ENCODE data around the gene STUB1. TPM values are rescaled to one million over a fixed set of nuclear protein-coding genes. Genes with fewer than 3 reads are reported as not detected.

The STUB1 gene
- total RNA-seq, 2 donors from 2014 or later, result 53.6 to 70.4 TPM

DNA sequence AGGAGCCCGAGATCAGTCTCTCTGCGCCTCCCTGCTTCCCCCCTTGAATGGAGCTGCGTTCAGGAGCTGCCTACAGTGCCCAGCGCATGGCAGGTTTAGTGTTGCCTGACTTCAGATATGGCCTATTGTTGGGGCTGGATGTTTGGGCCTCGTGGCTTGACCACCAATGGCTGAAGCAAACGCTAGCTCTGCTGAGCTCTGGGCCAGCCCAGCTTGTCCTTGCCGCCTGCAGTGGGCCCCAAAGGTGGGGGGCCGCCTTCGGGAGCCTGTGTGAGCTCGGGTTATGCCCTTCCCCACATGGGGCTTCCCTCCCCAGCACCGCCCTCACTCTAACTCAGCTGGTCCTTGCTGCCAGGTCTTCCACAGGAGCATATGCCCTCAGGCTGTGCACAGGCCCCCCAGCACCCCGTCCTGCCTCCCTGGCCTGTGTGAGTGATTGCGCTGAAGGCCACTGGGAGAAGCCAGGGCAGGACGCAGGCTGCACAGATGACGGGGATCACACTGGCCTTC is 42.1 kb upstream of the STUB1 start:
- H3K27ac Mint-ChIP-seq, result no peak overlapping the region
- peak overlapping the region in 1 of 2 donors; percentile 68 for H3K4me3 Mint-ChIP-seq
- no peaks in the 10 kb centered on the region for H3K36me3 Mint-ChIP-seq (ENCODE audit: insufficient read depth in 2 of 2)
- ATAC-seq (replicated peaks in 1 of 2) (no peak), DNase-seq (no peak)
- no peaks in the 10 kb centered on the region for H3K27me3 Mint-ChIP-seq (ENCODE audit: low read depth)
- no peaks in the 10 kb centered on the region for H3K9me3 Mint-ChIP-seq
- H3K4me1 Mint-ChIP-seq (ENCODE audit: low read depth), result peaks cover 22% of the 10 kb centered on the region

GRCh38 chr16:638836-639235 is 41.4 kb upstream of the STUB1 start:
- Mint-ChIP-seq H3K36me3 (ENCODE audit: insufficient read depth in 2 of 2) (no peaks in the 10 kb centered on the region), H3K4me3 (no peak overlapping the region), H3K9me3 (no peaks in the 10 kb centered on the region), H3K4me1 (ENCODE audit: low read depth) (peaks cover 29% of the 10 kb centered on the region), H3K27ac (no peak overlapping the region), H3K27me3 (ENCODE audit: low read depth) (no peaks in the 10 kb centered on the region)
- DNase-seq (no peak), ATAC-seq (replicated peaks in 1 of 2) (no peak)

DNA sequence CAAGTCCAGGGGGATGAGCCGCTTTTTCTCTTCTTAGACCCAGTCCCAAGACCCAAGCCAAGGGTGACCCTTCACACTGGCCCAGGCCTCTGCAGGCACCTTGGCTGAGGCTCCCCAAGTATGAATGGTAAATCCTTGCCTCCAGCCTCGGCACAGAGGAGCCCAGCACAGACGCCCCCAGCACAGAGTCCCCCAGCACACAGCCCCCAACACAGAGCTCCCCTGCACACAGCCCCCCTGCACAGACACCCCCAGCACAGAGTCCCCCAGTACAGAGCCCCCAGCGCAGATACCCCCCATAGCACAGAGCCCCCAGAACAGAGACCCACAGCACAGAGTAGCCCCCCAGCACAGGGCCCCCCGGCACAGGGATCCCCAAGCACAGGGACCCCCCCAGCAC is 39.6 kb upstream of the STUB1 start:
- Mint-ChIP-seq H3K27me3 (ENCODE audit: low read depth) (no peaks in the 10 kb centered on the region), H3K36me3 (ENCODE audit: insufficient read depth in 2 of 2) (no peaks in the 10 kb centered on the region), H3K27ac (no peak overlapping the region), H3K4me1 (ENCODE audit: low read depth) (peaks cover 29% of the 10 kb centered on the region), H3K9me3 (no peaks in the 10 kb centered on the region), H3K4me3 (peak overlapping the region; percentile 65 to 70)
- ATAC-seq (replicated peaks in 1 of 2), result no peak
- DNase-seq, result no peak

DNA sequence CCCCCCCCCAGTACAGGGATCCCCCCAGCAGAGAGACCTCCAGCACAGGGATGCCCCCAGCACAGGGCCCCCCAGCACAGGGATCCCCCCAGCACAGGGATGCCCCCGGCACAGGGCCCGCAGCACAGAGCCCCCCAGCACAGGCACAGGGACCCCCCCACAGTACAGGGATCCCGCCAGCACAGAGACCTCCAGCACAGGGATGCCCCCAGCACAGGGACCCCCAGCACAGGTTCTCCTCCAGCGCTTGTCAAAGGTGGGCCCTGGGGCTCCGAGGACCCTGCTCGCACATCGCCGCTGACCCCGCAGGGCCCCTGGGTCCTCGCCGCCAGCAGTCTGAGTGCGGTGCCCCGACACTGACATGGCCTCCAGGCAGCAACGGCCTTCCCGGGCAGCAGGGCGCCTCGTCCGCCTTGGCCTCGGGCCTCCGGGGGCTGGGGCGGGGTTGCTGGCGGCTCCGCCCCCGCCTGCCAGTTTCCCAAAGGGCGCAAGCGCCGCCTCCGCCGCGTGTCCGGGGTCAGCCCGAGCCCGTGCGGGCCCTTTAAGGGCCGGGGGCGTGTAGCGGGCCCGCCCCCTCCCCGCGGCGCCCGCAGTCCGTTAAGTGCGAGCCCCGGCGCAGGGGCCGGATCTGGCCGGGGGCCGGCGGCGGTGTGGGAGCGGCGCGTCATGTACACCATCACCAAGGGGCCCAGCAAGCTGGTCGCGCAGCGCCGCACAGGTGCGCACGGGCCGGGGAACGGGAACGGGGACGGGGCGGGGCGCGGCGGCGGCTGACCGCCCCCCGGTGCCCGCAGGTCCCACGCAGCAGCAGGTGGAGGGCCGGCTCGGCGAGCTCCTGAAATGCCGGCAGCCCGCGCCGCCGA is 38.7 kb upstream of the STUB1 start, which contains the start of gene MCRIP2:
Gene MCRIP2, plus strand, starts transcription at position 503 of the 863 bp plus-strand sequence. Its CDS starts 164 bp downstream, at position 667.
- Mint-ChIP-seq H3K4me3 (peak within 1 kb of the TSS; percentile 79 to 80), H3K36me3 (ENCODE audit: insufficient read depth in 2 of 2) (no peaks in the 10 kb centered on the region), H3K9me3 (no peaks in the 10 kb centered on the region), H3K27me3 (ENCODE audit: low read depth) (no peaks in the 10 kb centered on the region), H3K4me1 (ENCODE audit: low read depth) (peaks cover 26% of the 10 kb centered on the region), H3K27ac (no peak within 1 kb of the TSS)
- peak; percentile 87 for DNase-seq
- peak; percentile 69 to 73 for ATAC-seq (replicated peaks in 1 of 2)

DNA sequence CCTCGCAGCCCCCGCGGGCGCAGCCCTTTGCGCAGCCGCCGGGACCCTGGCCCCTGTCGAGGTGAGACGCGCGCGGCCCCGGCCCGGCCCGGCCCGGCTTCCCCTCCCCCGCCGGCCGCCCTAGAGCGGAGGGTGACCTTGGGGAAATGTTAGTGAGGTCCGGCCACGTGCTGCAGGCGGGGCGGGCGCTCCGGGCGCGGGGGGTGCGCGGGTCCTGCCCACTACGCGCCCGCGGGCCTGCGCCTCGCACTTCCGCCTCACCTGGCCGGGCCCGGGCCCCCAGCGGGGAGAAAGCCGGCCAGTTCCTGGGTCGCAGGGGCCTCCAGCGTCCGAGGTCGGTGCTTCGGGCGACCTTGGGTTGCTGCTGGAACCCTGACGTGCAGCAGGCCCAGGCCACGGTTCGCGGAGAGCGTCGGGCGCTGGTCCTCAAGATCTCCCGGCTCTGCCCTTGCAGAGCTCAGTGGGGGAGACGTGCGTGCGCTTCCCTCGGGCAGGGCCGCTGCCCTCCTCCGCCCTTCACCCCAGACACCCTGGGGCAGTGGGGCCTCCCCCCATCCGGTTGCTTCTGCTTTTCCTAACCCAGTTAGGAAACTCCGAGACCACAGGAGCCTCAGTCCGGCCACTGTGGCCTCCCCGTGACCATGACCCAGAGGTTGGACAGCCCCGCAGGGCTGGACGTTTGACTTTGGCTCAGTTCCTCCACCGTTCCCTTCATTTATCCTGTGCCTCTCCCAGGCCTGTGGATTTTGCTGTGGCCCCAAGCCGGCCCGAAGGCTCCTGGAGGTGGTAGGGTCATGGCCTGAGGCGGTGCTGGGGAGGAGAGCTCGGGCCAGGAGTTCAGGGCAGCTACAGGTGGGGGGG is 37.8 kb upstream of the STUB1 start:
- DNase-seq (peak; percentile 47 to 56), ATAC-seq (replicated peaks in 1 of 2) (peak; percentile 43 to 56)
- Mint-ChIP-seq H3K36me3 (ENCODE audit: insufficient read depth in 2 of 2) (no peaks in the 10 kb centered on the region), H3K9me3 (no peaks in the 10 kb centered on the region), H3K4me3 (peak overlapping the region; percentile 79 to 80), H3K27ac (no peak overlapping the region), H3K4me1 (ENCODE audit: low read depth) (peaks cover 23% of the 10 kb centered on the region), H3K27me3 (ENCODE audit: low read depth) (no peaks in the 10 kb centered on the region)

DNA sequence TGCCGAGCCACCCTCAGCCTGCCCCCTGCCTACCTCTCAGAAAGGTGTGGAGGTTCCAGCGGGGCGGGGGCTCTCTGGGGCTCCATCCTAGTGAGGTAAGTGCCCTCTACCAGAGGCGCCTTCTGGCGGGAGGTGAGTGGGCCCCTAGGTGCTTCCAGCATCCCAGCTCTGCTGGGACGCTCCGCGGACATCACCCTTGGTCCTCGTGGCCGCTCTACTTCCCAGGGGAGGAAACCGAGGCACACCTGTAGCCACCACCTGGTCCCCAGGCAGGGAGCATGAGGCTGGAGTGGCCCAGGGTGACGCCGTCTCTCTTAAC is 37.2 kb upstream of the STUB1 start:
- Mint-ChIP-seq H3K4me3 (peak overlapping the region; percentile 79 to 80), H3K4me1 (ENCODE audit: low read depth) (peaks cover 26% of the 10 kb centered on the region), H3K9me3 (no peaks in the 10 kb centered on the region), H3K27ac (no peak overlapping the region), H3K27me3 (ENCODE audit: low read depth) (no peaks in the 10 kb centered on the region), H3K36me3 (ENCODE audit: insufficient read depth in 2 of 2) (no peaks in the 10 kb centered on the region)
- DNase-seq (no peak), ATAC-seq (replicated peaks in 1 of 2) (no peak)

DNA sequence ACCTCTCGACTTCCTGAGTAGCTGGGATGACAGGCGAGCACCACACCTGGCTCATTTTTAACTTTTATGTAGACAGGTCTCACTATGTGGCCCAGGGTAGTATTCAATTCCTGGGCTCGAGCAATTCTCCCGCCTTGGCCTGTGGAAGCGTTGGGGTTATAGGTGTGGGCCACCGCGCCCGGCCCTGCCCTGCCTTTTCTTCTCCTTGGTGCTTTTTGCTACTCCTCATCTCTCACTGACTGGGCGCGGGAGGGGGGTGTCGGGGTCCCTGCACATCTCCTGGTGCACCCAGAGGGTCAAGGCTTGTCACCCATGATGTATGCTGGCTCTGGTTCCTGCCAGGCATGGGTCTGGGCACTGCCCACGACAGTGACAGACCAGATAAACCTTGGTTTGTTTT is 35.7 kb upstream of the STUB1 start:
- no peak overlapping the region for H3K27ac Mint-ChIP-seq
- DNase-seq (no peak), ATAC-seq (replicated peaks in 1 of 2) (no peak)
- H3K9me3 Mint-ChIP-seq, result no peaks in the 10 kb centered on the region
- peak overlapping the region; percentile 58 to 79 for H3K4me3 Mint-ChIP-seq
- H3K36me3 Mint-ChIP-seq (ENCODE audit: insufficient read depth in 2 of 2), result no peaks in the 10 kb centered on the region
- H3K4me1 Mint-ChIP-seq (ENCODE audit: low read depth), result peaks cover 22% of the 10 kb centered on the region
- H3K27me3 Mint-ChIP-seq (ENCODE audit: low read depth), result no peaks in the 10 kb centered on the region

DNA sequence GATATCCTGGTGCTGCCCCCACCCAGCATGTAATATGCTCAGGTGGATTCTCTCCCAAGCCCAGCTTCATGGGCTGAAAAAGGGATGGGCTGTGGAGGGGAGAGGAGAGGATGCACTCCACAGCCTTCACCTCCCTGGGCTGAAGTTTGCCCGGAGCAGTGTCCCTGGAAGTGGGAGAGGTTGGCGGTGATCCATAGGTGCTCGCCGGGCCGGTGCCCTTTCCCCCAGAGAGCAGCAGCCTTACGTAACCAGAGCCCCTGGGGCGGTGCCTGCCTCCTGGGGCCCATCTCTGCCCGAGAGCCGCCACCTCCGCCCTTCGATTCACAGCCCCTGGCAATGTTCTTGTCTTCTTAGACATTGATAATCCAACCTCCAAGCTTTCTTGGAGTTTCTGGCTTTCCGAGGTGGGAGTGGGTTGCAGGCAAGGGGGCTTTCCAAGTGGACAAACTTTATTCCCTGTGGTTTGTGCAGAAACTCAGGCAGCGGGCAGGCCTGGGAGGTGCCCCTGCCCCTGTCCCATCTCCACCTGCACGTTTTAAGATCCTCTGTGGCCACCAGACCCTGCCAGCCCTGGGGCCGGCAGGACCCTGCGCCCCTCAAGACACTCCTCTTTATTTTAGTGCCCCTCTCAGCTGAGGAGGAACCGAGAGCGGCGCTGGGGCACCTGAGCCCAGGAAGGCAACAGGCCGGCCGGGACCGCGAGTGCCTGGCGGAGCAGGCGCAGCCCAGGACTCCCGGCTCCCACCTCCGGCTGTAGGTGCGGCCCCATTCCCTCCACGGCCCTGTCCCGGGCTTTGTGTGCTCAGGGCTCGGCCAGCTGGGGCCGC is 34.1 kb upstream of the STUB1 start:
- H3K4me3 Mint-ChIP-seq, result no peak overlapping the region
- no peak overlapping the region for H3K27ac Mint-ChIP-seq
- H3K9me3 Mint-ChIP-seq, result no peaks in the 10 kb centered on the region
- H3K36me3 Mint-ChIP-seq (ENCODE audit: insufficient read depth in 2 of 2), result no peaks in the 10 kb centered on the region
- H3K4me1 Mint-ChIP-seq (ENCODE audit: low read depth), result peaks cover 22% of the 10 kb centered on the region
- H3K27me3 Mint-ChIP-seq (ENCODE audit: low read depth), result no peaks in the 10 kb centered on the region
- no peak for ATAC-seq (replicated peaks in 1 of 2)
- DNase-seq, result no peak

GRCh38 chr16:646679-647172 is 33.5 kb upstream of the STUB1 start:
- no peak for DNase-seq
- Mint-ChIP-seq H3K36me3 (ENCODE audit: insufficient read depth in 2 of 2) (no peaks in the 10 kb centered on the region), H3K27ac (no peak overlapping the region)

DNA sequence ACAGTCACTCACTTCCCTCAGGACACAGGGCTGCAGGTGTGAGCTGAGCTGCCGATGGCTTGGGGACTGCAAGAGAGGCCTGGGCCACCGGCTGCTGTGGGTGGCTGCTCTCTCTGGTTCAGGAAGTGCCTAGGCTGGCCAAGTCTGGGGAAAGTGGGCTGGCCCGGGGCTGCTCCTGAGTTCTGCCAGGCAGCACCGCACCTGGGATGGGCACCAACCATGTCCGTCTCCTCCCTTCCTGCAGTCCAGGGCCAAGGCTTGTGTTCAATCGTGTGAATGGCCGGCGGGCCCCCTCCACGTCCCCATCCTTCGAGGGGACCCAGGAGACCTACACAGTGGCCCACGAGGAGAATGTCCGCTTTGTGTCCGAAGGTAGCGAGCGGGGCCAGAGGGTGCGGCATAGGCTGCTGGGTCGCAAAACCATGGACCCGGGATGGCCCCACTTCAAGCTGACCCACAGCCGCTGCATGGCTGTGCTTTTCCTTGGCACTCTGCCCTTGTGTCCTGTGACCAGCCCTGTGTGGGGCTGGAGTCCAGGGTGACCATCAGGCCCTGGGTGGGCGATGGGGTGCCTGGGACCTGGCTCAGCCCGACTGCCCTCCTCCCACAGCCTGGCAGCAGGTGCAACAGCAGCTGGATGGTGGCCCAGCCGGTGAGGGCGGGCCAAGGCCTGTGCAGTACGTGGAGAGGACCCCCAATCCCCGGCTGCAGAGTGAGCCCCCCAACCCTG is 32.9 kb upstream of the STUB1 start:
- H3K36me3 Mint-ChIP-seq (ENCODE audit: insufficient read depth in 2 of 2), result no peaks in the 10 kb centered on the region
- H3K4me3 Mint-ChIP-seq, result no peak overlapping the region

More at GRCh38 chr16:646679-647172, 33.5 kb upstream of the STUB1 start:
- H3K4me1 Mint-ChIP-seq (ENCODE audit: low read depth), result peaks cover 22% of the 10 kb centered on the region
- H3K4me3 Mint-ChIP-seq, result no peak overlapping the region
- H3K27me3 Mint-ChIP-seq (ENCODE audit: low read depth), result no peaks in the 10 kb centered on the region
- ATAC-seq (replicated peaks in 1 of 2), result no peak
- no peaks in the 10 kb centered on the region for H3K9me3 Mint-ChIP-seq

DNA sequence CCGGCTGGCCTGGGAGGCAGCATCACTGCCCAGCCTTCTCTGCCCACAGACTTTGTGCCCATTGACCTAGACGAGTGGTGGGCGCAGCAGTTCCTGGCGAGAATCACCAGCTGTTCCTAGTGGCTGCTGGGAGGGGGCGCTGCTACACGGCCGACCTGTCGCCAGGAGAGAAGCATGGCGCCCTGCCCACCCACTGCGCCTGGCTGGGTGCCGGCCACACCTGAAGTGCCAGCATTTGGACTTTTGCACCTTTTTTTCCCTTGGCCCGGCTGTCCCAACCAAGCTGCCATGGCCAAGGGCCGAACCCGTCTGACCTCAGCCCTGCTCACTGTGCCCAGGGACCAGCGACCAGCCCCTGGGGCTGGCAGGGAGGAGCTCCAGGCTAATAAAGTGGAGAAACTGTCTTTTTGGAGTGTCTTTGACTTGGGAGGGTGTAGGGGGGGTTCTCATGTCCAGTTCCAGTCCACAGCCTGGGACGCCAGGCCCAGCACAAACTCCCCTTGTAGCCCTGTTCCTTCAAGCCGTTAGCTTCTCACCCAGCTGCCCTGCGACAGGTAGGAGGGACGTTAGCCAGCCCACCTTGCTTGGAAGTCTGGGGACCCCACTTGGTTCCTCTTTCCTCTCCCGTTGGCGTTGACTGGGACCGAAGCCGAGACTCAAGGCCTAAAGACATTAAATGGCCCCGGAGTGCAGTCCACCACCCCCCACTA is 32.0 kb upstream of the STUB1 start:
- ATAC-seq (replicated peaks in 1 of 2), result peak in 1 of 2 donors; percentile 24
- H3K36me3 Mint-ChIP-seq (ENCODE audit: insufficient read depth in 2 of 2), result no peaks in the 10 kb centered on the region
- no peak overlapping the region for H3K27ac Mint-ChIP-seq
- H3K9me3 Mint-ChIP-seq, result no peaks in the 10 kb centered on the region
- DNase-seq, result peak; percentile 55 to 61
- H3K4me1 Mint-ChIP-seq (ENCODE audit: low read depth), result peaks cover 17% of the 10 kb centered on the region
- H3K27me3 Mint-ChIP-seq (ENCODE audit: low read depth), result no peaks in the 10 kb centered on the region
- peak overlapping the region; percentile 82 to 88 for H3K4me3 Mint-ChIP-seq

More for the DNA sequence above, 32.9 kb upstream of the STUB1 start:
- DNase-seq, result no peak
- no peak for ATAC-seq (replicated peaks in 1 of 2)
- no peaks in the 10 kb centered on the region for H3K9me3 Mint-ChIP-seq
- no peak overlapping the region for H3K27ac Mint-ChIP-seq
- H3K27me3 Mint-ChIP-seq (ENCODE audit: low read depth), result no peaks in the 10 kb centered on the region
- H3K4me1 Mint-ChIP-seq (ENCODE audit: low read depth), result peaks cover 22% of the 10 kb centered on the region
